ENCODE results near the gene TNP1.

DNA sequence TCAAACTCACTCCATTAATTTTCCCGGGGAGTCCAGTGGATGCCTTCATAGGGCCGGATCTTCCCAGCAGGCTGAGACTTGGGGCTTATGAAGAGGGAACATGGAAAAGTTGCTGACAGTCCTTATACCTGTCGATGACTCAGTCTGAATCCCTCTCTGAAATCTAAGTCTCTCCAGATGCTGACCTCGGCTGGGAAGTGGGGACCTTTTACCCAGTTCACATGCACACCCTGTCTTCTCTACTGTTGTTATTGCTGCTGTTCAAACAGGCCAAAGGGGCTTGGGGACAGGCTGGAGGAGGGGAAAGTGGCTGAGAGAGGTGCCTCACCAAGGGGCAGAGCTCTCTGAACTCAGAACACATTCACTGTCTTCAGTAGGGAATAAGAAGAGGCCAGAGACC, 4.1 kb upstream of the TNP1 start:
- TF ChIP-seq CTCF (IDR thresholded peaks at IDR 0.05): no peak
- TF ChIP-seq POLR2A (IDR thresholded peaks at IDR 0.05): no peak

Measured in testis (tissue), 2 donors.